Neural cell (in vitro differentiated cells): ENCODE measurements around the gene PRRG3.
A peak's percentile ranks its signal among the peaks of the same experiment; 100 is the strongest.

Experiments
- EP300 ChIP-seq: fragments of 450-650 bp; conservative IDR thresholded peaks from 2 replicates; pipeline ENCODE4 v1.6.1; 2014; ENCODE audit warnings: antibody characterized with exemption, mild to moderate bottlenecking, moderate library complexity; ENCODE audit not compliant: poor library complexity, severe bottlenecking
- EZH2 ChIP-seq: fragments of 200-600, 300-800 bp; shearing (Covaris generic), sonication (generic); IDR thresholded peaks from 2 replicates; pipeline ENCODE4 v1.6.1; 2014; ENCODE audit warnings: antibody characterized with exemption, low read length, borderline replicate concordance, mild to moderate bottlenecking; ENCODE audit not compliant: insufficient read depth, poor library complexity, severe bottlenecking
- POLR2AphosphoS5 ChIP-seq: IDR thresholded peaks from 2 replicates; pipeline ENCODE4 v1.6.1; 2012
- RAD21 ChIP-seq: fragments of 450-650 bp; conservative IDR thresholded peaks from 2 replicates; pipeline ENCODE4 v1.6.1; 2014; ENCODE audit warnings: antibody characterized with exemption, mild to moderate bottlenecking, moderate library complexity
- TF ChIP-seq, protein P1 (sequence below): fragments of 450-650 bp; IDR thresholded peaks from 2 replicates; pipeline ENCODE4 v1.5.1; 2014; ENCODE audit warnings: antibody characterized with exemption, mild to moderate bottlenecking, moderate library complexity; ENCODE audit not compliant: poor library complexity, severe bottlenecking
- TF ChIP-seq, protein P2 (sequence below): IDR thresholded peaks from 2 replicates; pipeline ENCODE4 v1.6.1; 2012; ENCODE audit warnings: borderline replicate concordance

DNA sequence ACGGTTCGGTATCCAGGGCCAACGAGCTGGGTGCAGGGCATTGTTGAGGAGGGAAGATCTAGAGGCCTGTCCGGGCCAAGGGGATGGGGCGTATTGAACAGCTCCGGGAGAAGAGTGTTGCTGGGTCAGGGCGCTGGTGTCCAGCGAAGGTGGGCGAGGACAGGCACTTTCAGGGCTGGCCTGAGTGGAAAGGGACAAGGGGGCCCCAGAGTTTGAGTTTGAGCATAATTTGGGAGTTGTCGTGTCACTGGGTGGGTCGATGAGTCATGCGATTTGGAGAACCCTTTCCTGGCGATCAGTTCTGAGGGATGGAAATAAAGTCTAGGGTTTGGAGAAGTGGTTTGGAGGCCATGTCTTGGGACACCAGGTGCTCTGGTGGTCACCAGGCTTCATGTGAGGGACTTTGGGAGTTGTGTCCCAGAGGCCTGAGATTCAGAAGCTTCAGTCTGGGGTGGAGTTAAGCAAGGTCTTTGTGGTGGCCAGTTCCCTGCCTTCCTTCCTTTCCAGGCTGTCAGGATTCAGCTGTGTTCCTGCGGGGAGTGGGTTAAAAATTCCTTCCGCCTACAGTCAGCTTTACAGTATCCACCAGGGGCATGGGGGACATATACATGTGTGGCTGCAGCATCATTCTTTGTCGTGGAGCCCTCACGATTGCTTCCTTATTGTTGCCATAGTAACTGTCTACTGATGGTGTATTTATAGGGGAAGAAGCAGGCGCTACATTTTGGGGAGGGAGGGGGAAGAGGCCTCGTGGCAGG is 504 bp downstream of the PRRG3 start:
- TF ChIP-seq RAD21 (no peak), POLR2AphosphoS5 (no peak), EZH2 (no peak), EP300 (peak; percentile 41)
- TF ChIP-seq, protein P1, sequence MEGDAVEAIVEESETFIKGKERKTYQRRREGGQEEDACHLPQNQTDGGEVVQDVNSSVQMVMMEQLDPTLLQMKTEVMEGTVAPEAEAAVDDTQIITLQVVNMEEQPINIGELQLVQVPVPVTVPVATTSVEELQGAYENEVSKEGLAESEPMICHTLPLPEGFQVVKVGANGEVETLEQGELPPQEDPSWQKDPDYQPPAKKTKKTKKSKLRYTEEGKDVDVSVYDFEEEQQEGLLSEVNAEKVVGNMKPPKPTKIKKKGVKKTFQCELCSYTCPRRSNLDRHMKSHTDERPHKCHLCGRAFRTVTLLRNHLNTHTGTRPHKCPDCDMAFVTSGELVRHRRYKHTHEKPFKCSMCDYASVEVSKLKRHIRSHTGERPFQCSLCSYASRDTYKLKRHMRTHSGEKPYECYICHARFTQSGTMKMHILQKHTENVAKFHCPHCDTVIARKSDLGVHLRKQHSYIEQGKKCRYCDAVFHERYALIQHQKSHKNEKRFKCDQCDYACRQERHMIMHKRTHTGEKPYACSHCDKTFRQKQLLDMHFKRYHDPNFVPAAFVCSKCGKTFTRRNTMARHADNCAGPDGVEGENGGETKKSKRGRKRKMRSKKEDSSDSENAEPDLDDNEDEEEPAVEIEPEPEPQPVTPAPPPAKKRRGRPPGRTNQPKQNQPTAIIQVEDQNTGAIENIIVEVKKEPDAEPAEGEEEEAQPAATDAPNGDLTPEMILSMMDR = no peak
- TF ChIP-seq, protein P2, sequence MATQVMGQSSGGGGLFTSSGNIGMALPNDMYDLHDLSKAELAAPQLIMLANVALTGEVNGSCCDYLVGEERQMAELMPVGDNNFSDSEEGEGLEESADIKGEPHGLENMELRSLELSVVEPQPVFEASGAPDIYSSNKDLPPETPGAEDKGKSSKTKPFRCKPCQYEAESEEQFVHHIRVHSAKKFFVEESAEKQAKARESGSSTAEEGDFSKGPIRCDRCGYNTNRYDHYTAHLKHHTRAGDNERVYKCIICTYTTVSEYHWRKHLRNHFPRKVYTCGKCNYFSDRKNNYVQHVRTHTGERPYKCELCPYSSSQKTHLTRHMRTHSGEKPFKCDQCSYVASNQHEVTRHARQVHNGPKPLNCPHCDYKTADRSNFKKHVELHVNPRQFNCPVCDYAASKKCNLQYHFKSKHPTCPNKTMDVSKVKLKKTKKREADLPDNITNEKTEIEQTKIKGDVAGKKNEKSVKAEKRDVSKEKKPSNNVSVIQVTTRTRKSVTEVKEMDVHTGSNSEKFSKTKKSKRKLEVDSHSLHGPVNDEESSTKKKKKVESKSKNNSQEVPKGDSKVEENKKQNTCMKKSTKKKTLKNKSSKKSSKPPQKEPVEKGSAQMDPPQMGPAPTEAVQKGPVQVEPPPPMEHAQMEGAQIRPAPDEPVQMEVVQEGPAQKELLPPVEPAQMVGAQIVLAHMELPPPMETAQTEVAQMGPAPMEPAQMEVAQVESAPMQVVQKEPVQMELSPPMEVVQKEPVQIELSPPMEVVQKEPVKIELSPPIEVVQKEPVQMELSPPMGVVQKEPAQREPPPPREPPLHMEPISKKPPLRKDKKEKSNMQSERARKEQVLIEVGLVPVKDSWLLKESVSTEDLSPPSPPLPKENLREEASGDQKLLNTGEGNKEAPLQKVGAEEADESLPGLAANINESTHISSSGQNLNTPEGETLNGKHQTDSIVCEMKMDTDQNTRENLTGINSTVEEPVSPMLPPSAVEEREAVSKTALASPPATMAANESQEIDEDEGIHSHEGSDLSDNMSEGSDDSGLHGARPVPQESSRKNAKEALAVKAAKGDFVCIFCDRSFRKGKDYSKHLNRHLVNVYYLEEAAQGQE = no peak
